ENCODE results near the gene RUSC1. TPM values are rescaled to one million over a fixed set of nuclear protein-coding genes. Genes with fewer than 3 reads are reported as not detected.

The RUSC1 gene
- total RNA-seq, 1 donor from 2014 or later = 67.1 TPM

GRCh38 chr1:155293086-155293749, 27.5 kb upstream of the RUSC1 start:
- Mint-ChIP-seq H3K4me3 (ENCODE audit: unreplicated experiment) (no peak overlapping the region), H3K27ac (ENCODE audit: unreplicated experiment) (no peak overlapping the region), H3K9me3 (ENCODE audit: unreplicated experiment) (no peaks in the 10 kb centered on the region), H3K36me3 (ENCODE audit: low read depth, unreplicated experiment) (peaks cover 9% of the 10 kb centered on the region), H3K4me1 (ENCODE audit: unreplicated experiment) (peaks cover 4% of the 10 kb centered on the region), H3K27me3 (ENCODE audit: unreplicated experiment) (peaks cover 19% of the 10 kb centered on the region)
- DNase-seq (ENCODE audit: low spot score) = no peak
- no peak for TF ChIP-seq CTCF (IDR thresholded peaks at IDR 0.05; ENCODE audit: unreplicated experiment)

GRCh38 chr1:155294520-155295182, 26.0 kb upstream of the RUSC1 start:
- Mint-ChIP-seq H3K9me3 (ENCODE audit: unreplicated experiment) (no peaks in the 10 kb centered on the region), H3K27me3 (ENCODE audit: unreplicated experiment) (peaks cover 18% of the 10 kb centered on the region), H3K36me3 (ENCODE audit: low read depth, unreplicated experiment) (no peaks in the 10 kb centered on the region), H3K27ac (ENCODE audit: unreplicated experiment) (peak overlapping the region; percentile 31), H3K4me1 (ENCODE audit: unreplicated experiment) (peaks cover 4% of the 10 kb centered on the region), H3K4me3 (ENCODE audit: unreplicated experiment) (peak overlapping the region; percentile 87)
- no peak for DNase-seq (ENCODE audit: low spot score)
- no peak for TF ChIP-seq CTCF (IDR thresholded peaks at IDR 0.05; ENCODE audit: unreplicated experiment)

GRCh38 chr1:155295183-155295941, 25.3 kb upstream of the RUSC1 start:
- no peaks in the 10 kb centered on the region for H3K36me3 Mint-ChIP-seq (ENCODE audit: low read depth, unreplicated experiment)
- H3K4me1 Mint-ChIP-seq (ENCODE audit: unreplicated experiment) = peaks cover 4% of the 10 kb centered on the region
- no peaks in the 10 kb centered on the region for H3K9me3 Mint-ChIP-seq (ENCODE audit: unreplicated experiment)
- no peak overlapping the region for H3K27ac Mint-ChIP-seq (ENCODE audit: unreplicated experiment)
- H3K4me3 Mint-ChIP-seq (ENCODE audit: unreplicated experiment) = peak overlapping the region; percentile 87
- TF ChIP-seq CTCF (IDR thresholded peaks at IDR 0.05; ENCODE audit: unreplicated experiment) = no peak
- no peak for DNase-seq (ENCODE audit: low spot score)
- peaks cover 17% of the 10 kb centered on the region for H3K27me3 Mint-ChIP-seq (ENCODE audit: unreplicated experiment)

- Mint-ChIP-seq H3K27ac (ENCODE audit: unreplicated experiment) (no peak overlapping the region), H3K27me3 (ENCODE audit: unreplicated experiment) (peaks cover 17% of the 10 kb centered on the region), H3K36me3 (ENCODE audit: low read depth, unreplicated experiment) (no peaks in the 10 kb centered on the region), H3K4me1 (ENCODE audit: unreplicated experiment) (peaks cover 4% of the 10 kb centered on the region), H3K9me3 (ENCODE audit: unreplicated experiment) (no peaks in the 10 kb centered on the region), H3K4me3 (ENCODE audit: unreplicated experiment) (peak overlapping the region; percentile 25)
- no peak for TF ChIP-seq CTCF (IDR thresholded peaks at IDR 0.05; ENCODE audit: unreplicated experiment)
- DNase-seq (ENCODE audit: low spot score) = no peak
These were observed 24.8 kb upstream of the RUSC1 start for GRCh38 chr1:155295942-155296267.

GRCh38 chr1:155296661-155297060, 24.0 kb upstream of the RUSC1 start:
- H3K4me3 Mint-ChIP-seq (ENCODE audit: unreplicated experiment) = peak overlapping the region; percentile 43
- H3K9me3 Mint-ChIP-seq (ENCODE audit: unreplicated experiment) = no peaks in the 10 kb centered on the region
- peaks cover 10% of the 10 kb centered on the region for H3K4me1 Mint-ChIP-seq (ENCODE audit: unreplicated experiment)
- peaks cover 4% of the 10 kb centered on the region for H3K36me3 Mint-ChIP-seq (ENCODE audit: low read depth, unreplicated experiment)
- peaks cover 15% of the 10 kb centered on the region for H3K27me3 Mint-ChIP-seq (ENCODE audit: unreplicated experiment)
- no peak for DNase-seq (ENCODE audit: low spot score)
- no peak overlapping the region for H3K27ac Mint-ChIP-seq (ENCODE audit: unreplicated experiment)
- TF ChIP-seq CTCF (IDR thresholded peaks at IDR 0.05; ENCODE audit: unreplicated experiment) = no peak
